Glomerular visceral epithelial cell (primary cell): ENCODE data around the gene YARS1.
A peak's percentile ranks its signal among the peaks of the same experiment; 100 is the strongest.

Experiments
- DNase-seq: peaks from one replicate; pipeline ENCODE4 v3.0.0-alpha.2; 2016; ENCODE audit errors: extremely low spot score

YARS1 gene

DNA sequence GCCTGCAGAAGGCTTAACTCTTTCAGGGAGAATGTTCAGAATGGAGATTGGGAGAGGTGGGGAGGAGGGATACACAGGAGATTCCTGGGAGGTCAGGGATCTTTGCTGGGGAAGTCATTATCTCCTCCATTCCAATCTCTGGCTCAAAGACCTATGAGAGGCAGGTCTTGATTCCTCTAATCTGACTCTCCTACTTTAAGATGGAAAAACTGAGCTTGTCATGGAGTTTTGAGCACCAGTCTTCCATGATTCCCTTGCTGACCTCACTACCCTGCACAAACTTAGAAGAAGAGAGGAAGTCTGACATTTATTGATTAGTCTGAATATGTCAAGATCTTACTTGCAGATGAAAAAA is 73.1 kb downstream of the YARS1 start:
- no peak for DNase-seq

DNA sequence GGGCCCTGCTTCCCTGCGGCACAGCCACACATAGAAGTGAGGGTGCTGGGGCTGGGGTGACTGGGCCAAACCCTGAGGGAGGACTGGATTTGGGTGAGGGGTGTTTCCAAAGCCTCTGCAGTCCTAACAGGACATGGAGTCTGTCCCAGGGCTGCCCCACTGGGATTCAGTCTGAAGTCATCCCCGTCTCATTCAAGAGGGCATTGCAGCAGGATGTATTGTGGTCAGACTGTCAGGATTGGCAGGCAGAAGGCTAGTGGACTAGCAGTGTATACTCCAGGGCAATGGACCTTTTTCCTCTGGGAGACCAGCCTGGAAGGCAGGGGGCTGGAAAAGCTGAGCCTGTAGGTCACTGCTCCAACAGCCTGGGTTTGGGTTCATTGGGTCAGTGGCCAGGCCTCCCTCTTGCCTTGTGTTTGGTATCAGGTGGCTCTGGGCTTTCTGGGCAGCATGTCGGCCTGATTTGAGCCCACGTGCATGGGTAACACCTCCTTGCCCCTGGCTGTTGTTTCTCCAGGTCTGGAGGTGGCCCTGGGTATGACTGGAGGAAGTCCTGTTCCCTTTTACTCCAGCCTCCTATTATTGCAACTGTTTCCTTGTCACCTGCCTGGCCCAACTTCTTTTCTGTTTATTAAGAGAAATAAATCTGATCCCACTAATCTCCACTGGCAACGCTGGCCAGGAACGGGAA is 73.6 kb downstream of the YARS1 start:
- peak; percentile 37 for DNase-seq

DNA sequence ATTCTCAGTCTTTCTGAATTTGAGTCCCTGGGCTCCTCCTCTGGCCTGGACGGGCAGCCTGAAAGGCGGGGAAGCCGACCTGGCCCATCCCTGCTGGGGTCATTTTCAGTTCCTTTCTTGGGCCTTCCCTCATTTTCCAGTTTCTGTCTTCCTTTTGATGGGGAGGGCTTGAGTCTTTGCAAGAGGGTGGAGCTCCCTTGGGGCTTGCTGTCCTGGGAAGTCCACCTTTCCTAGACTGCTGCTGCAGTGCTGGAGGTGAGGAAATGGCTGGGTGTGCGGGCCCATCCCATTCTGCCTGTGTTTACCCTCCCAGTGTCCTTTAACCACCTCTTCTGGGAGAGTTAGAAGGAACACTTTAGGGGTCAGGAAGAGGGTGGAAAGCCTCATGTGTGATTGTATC is 74.2 kb downstream of the YARS1 start:
- DNase-seq = peak; percentile 45

DNA sequence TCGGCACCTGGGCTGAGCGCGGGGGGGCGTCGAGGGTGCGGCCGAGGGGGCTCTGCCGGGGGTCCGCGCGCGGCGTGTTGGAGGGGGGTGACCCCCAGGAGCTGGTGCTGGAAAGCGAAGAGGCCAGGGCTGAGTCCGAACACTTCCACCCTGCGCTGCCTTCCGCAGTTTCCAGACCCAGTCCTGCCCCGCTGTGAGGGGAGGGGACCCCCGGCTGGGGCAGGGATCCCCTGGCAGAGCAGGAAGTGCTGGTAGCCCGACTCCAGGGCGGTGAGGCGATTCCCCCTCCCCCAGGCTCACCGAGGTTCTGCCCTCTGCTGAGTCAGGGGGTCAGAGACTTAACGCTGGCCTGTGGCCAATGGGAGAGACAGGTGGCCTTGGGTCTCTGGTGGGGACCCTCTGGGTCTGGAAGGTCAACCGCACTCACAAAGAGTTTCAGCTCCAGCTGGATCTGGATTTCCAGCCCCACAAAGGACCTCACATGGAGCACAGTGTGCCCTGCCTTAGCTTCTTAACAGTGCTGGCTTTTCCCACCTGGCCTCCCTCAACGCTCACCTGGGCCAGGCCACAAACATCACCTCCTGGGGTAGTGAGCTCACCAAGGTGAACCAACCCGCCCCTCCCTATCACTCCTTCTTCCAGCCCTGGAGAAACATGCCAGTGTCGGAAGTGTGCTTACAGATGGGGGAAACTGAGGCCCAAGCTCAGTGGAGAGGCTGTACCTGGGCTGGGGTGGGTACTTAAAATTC is 74.8 kb downstream of the YARS1 start:
- DNase-seq = peak; percentile 49

DNA sequence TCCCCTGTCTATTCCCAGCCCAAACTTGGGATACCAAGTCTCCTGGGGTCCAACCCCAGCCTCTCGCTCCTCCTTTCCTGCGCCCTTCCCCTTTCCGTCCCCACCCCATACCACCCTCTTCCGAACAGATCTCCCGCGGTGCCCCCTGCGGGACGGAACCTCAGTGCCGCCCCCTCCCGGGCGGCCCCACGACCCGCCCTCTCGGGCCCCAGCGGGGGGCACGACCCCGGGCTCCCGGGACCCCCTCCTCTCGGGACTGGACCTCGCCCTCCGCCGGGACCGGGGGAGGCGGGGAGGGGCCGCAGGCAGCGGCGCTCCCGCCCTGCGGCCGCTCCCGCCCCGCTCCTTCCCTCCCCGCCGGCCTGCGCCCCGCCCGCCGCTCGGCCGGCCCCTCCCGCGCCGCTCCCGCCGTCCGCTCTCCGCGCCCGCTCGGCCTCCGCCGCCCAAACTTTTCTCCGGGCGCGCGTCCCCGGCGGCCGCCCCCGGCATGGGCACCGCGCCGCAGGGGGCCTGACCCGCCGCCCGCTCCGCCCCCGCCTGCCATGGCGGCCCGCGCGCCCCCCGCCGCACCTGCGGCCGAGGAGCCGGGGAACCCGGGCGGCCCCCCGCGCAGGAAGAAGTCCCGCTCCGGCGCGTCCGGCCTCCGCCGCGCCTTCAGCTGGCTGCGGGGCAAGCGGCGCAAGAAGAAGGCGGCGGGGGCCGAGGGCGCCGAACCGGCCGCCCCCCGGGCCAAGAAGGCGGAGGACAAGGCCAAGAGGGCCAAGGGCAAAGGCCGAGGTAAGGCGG is 75.6 kb downstream of the YARS1 start:
- DNase-seq = peak; percentile 33

DNA sequence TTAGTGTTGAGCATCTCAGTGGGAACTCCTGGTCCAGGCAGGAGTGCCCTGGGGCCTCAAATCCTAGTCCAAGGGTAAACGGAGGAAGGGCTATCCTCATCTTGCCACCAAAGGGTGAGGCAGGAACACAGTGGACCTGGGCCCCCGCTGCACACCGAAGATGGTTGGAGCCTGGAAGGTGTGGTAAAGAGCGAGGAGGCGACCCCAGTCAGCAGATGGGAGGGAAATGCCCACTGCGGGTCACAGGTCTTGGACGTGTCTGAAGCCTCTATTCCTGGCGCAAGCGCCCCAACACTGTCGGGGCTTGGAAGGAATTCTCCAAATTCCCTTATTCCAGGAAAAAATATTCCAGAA is 76.1 kb downstream of the YARS1 start:
- no peak for DNase-seq

DNA sequence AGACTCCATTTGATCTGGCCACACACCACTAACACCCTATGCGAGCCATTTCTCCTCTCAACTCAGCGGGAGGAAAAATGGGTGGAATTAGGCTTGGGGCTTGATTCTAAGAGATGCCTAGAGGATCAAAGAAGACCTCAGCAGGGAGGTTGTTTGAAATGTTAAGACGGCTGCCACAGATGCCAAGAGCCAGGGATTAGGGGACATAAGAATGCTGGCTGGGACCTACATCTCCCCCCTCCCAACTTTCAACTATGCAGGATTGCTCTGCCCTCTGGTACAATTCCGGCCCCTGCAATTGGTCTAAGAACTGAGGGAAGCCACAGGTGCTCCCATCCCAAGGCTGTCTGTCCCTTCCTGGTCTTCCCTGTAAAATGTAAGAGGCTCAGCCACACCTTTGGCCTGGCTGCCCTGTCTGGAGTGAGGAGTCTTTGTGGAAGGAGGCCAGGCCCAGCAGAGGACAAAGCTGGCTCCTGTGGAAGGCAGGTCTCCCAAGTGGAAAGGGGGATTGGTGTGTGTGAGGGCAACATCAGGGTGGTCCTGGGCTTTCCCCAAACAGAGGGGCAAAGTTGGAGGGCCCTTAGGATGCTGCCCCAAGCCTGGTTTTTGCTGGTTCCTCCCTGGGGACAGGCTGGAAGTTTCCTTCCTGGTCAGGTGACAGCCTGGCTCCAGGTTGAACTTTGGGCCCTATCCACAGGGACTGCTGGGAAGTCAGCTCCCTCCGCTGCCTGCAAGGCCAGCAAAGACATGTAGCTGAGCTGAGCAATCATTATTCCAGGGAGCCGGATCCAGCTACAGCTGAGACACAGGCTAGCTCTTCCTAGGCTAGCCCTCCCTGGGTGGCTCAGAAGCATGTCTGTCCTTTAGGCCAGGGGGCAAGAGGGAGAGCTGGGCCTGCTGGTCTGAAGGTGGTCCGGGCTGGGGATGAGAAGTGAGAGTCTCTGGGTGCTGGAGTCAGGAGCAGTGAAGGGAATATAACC is 80.1 kb downstream of the YARS1 start:
- DNase-seq = no peak

DNA sequence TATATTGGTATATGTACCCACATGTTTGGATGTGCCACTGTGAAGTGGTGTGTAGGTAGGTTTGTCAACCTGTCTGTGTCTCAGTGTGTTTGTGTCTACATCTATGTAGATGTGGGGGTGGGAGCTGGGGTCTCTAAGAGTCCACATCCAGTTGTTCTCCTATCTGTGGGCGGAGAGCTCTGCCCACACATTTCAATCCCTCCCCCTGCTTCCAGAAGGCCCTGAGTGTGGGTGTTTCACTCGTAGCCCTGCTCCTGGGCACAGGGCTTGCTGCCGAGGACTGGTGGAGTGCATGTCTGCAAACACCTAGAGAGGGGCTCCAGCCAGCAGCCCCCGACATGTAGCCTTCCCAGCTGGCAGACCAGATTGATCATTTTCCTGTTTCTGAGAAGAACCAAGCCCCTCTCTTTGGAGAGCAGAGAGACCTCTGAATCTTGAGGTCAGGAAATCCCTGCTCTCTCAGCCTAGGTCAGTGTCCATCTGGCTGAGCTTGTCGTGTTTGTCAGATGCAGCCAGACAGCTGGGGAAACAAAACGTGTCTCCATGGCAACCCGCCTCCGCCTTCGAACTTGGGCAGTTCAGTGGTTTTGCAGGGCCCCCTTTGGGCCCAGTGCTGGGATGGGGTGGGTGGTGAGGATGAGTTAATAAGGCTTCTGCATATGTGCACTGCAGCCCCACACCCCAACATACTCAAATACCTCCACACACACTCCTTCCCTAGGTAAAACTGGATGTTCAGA is 83.4 kb downstream of the YARS1 start:
- DNase-seq = no peak

DNA sequence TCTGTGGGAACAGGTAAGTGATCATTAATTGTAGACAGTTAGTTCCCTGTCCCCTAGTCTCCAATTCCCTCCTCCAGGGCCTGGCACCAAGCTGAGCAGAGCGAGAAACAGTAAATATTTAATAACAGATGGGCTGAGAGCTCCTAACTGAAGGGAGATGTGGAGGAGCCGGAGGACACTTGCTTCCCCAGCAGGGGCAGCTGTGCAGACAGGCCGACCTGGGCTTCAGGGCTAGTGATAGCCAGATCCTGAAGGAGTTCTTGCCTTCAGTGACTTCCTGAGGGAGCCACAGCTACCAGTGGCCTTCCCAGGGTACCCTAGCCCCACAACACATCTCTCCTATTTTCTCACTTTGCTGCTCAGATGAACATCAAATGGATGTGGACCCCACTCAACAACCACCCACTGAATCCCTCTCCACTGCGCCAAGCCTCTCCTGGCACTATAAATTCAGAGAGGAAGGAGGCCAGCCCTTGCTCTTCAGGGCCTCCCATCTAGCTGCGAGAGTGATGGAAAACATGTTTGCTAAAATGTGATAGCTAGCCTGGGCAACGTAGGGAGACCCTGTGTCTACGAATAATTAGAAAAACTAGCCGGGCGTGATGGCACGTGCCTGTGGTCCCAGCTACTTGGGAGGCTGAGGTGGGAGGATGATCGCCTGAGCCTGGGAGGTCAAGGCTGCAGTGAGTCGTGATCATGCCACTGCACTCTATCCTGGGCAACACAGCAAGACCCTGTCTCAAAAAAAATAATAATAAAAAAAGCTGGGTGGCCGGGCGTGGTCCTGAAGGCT is 87.7 kb downstream of the YARS1 start:
- no peak for DNase-seq

DNA sequence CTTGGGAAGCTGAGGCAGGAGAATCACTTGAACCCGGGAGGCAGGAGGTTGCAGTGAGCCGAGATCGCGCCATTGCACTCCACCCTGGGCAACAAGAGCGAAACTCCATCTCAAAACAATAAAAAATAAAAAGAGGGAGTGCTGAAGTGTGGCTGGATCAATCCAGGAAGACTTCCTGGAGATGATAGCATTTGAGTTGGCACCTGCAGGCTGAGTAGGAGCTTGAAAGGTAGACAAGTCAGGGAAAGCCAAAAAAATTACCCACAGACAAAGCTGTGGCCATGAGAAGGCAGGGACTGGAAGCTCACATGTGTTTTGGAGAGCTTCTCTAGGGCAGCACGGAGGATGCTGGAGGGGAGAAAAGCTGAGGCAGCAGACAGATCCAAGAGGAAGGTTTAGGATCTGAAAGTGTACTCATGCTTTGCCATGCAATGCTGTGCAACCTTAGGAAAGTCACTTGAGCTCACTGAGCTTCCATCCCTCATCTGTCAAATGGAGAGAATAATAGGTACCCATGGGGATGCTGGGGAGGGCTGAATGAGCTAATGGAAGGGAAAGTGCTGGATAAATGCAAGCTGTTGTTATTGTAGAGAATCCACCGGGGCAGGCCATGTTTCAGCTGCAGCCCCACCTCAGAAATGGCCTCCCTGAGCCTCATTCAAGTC is 88.6 kb downstream of the YARS1 start:
- no peak for DNase-seq

DNA sequence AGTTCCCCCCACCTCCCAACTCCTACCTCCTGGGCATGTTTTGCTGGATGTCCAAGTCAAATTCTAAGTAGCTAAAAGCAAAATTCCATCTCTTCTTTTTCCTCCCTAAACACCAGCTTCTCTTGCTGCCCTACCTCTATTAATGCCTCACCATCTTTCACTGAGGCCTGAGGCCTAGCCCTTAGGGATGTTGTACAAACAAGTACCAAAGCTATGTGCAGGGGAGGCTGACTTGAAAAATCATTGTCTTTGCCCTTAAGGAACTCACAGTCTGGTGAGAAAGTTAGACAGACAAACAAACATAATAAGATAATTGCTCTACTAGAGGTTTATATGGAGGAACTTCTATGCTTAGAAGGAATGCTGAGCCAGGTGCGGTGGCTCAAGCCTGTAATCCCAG is 89.3 kb downstream of the YARS1 start:
- DNase-seq = no peak

DNA sequence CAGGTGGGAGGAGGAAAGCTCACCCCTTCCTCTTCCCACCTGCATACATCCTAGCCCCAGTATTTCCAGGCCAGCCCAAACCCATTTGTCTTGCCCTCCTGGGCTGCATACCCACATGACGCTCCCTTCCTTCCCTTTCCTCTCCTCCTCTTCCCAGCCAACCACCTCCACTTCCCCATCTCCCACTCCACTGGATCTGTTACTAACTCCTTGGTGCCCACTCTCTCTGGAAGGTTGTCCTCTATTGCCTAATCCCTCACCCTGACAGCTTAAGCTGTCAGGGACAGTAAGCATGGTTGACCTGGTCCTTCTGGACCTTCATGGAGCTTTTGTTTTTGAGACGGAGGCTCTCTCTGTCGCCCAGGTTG is 91.6 kb downstream of the YARS1 start:
- no peak for DNase-seq
